ENCODE measurements around the gene ATP6AP1.

Gene ATP6AP1

DNA sequence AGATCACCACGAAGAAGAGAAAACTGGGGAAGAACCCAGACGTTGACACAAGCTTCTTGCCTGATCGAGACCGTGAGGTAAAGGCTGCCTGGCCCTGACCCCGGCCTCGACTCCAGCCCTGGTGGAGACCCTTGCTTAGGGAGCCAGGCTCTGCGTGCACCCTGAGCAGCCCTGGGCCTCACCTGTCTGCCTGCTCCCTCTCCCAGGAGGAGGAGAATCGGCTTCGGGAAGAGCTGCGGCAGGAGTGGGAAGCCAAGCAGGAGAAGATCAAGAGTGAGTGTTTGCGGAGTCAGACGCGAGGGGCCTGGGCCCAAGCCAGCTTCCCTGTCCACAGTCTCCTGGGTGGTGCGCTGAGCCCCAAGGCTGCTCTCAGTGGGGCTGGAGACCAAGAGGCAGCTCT, 20.0 kb downstream of the ATP6AP1 start:
- no peak for TF ChIP-seq GATA3 (IDR thresholded peaks at IDR 0.05; ENCODE audit: low read depth, low read length)
- no peak for TF ChIP-seq GATA2 (IDR thresholded peaks at IDR 0.05; ENCODE audit: low read depth, low read length)

DNA sequence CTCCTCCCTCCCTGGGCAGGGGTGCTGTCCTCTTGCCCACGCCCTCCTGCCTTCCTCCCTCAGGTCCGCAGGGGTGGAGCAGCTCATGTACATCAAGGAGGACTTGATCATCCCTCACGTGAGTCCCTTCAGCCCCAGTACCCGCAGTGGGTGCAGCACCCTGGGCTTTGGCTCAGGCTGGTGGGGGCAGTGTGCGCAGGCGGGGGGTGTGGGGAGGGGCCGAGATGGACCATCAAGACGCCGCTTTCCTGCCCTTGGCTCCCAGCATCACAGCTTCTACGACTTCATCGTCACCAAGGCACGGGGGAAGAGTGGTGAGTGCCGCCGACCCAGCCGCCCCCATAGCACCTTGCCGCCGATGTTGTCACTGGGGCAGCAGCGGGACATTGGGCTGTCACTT, 21.1 kb downstream of the ATP6AP1 start:
- no peak for TF ChIP-seq GATA3 (IDR thresholded peaks at IDR 0.05; ENCODE audit: low read depth, low read length)
- no peak for TF ChIP-seq GATA2 (IDR thresholded peaks at IDR 0.05; ENCODE audit: low read depth, low read length)

DNA sequence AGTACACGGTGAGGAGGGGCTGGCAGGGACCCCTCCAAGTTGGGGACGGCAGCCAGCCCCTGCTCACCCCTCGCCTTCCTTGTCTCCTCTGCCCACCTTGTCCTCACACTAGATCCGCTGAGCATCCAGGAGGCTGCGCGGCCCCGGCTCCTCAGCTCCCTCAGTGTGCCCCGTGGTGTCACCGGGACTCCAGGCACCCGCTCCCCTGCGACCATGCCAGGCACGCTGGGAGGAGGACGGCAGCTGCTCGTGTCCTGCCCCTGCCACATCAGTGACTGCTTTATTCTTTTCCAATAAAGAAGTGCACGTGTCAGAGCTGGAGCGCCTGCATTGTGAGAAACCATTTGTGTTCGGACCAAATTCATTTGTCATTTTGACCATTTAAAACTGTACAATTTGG, 21.8 kb downstream of the ATP6AP1 start:
- TF ChIP-seq GATA3 (IDR thresholded peaks at IDR 0.05; ENCODE audit: low read depth, low read length), result no peak
- TF ChIP-seq GATA2 (IDR thresholded peaks at IDR 0.05; ENCODE audit: low read depth, low read length), result no peak

DNA sequence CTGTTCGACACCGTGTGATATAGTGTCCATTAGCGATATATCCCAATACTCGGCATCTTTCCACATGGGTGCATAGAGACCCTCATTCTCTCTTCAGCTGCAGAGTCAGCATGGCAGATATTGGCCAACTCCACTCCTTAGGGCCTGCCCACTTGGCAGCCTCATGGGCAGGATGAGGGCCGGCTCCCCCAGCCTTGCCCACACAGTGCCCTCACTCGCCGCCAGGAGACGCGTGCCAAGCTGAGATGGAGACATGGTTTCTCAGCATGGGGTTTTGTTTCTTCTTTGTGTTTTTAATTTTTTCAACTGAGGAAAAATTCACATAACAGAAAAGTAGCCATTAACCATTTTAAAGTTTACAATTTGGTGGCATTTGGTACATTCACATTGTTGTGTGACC, 24.3 kb downstream of the ATP6AP1 start:
- TF ChIP-seq GATA3 (IDR thresholded peaks at IDR 0.05; ENCODE audit: low read depth, low read length) (no peak), GATA2 (IDR thresholded peaks at IDR 0.05; ENCODE audit: low read depth, low read length) (no peak)

DNA sequence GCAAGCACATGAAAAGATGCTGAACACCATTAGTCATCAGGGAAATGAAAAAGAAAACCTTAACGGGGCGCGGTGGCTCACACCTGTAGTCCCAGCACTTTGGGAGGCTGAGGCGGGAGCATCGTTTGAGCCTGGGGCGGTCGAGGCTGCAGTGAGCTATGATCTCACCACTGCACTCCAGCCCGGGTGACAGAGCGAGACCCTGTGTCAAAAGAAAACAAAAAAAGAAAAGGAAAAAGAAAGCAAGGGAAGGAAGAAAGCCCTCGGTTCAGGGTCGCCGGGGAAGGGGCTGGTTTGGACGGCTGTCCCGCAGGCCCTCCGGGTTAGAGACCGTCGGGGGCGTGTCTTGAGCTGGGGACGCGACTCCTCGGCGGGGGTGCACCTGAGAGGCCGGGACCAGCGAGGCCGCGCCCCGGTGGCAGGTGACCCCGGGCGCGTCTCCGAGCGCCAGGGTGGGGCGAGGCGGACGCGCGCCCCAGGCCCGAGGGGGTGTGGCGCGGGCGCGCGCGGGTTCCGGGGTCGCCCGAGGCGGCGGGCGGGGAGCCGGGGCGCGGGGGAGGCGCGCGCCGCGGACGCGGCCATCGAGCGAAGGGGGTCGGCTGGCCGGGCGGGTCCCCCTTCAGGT, 29.1 kb downstream of the ATP6AP1 start:
- TF ChIP-seq GATA3 (IDR thresholded peaks at IDR 0.05; ENCODE audit: low read depth, low read length) (no peak), GATA2 (IDR thresholded peaks at IDR 0.05; ENCODE audit: low read depth, low read length) (no peak)

DNA sequence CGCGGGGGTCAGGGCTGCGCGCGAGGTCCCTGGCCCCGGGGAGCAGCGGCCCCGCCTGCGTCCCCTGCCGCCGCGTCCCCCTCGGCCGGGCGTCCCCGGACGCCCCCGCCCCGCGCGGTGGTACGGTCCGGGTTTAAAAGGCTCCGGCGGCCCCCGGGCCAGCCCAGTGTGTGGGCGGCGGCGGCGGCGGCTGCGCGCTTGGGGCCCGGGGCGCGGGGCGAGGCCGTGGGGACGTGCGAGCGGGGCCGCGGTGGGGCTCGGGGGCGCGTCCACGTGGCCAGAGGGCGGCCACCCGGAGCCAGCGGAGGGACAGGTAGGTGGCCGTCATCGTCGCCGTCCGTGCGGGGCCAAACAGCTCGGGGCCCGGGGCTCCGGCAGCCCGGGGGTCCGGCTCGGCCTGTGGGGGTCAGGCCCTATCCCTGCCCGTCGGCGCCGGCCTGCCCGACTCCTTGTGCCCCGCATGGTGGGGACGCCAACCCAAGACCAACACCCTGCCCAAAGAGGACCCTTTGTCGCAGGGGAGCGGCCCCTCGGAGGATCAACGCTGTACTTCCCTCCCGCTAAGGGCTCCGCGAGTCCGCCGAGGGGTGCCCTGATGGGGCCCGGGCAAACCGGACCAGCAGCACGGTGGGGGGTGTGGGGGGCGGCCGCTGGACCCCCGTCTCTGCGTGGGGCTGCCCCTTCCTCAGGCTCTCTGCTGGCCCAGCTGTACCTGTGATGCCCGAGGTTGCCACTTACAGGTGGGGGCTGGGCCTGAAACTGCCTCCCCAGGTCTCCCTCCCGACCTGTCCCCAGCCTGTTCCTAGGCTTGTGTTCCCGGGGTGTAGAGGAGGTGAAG, 29.9 kb downstream of the ATP6AP1 start, which contains the start of gene PLXNA3:
Gene PLXNA3, plus strand, starts transcription at position 166 of the 838 bp plus-strand sequence. CDS start 1,903 bp downstream, outside the sequence.
- TF ChIP-seq GATA2 (IDR thresholded peaks at IDR 0.05; ENCODE audit: low read depth, low read length) (no peak), GATA3 (IDR thresholded peaks at IDR 0.05; ENCODE audit: low read depth, low read length) (no peak)

DNA sequence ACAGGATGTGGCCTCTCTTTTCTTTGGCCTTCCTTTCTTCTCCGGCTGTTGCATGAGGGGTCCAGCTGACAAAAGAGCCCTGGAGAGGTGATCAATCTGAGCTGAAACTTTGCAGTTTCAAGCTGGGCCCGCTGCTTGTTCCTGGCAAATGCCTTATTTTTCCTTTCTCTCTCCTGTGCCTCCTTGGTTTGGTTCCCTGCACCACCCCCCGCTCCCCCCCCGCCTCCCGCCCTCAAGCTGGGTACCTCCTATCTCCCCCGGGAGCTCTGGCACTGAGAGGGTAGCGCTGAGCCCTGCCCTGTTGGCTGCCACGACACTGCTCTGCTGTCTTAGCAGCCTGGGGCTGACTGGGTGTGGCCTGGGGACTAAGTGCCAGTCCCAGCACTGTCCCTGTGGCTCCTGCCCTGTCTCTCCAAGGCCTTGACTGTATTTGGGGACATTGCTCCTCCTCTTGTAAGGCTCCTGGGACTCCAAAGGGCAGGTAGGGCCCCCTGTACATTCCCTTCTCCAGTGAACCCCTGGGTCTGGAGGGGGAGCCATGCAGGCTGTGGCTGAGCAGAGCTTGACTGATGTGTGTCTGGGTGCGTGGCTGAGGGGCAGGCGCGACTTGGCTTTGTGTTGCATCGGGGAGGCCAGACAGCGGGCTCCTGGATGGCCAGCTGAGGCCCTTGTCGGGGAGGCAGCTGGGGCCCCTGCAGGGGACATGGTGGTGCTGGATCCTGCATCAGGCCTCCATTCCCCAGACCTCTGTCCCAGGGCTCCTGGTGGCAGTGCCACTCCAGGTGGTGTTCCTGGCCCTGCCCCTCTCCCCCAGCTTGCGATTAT, 30.7 kb downstream of the ATP6AP1 start:
- TF ChIP-seq GATA3 (IDR thresholded peaks at IDR 0.05; ENCODE audit: low read depth, low read length) (no peak), GATA2 (IDR thresholded peaks at IDR 0.05; ENCODE audit: low read depth, low read length) (no peak)

DNA sequence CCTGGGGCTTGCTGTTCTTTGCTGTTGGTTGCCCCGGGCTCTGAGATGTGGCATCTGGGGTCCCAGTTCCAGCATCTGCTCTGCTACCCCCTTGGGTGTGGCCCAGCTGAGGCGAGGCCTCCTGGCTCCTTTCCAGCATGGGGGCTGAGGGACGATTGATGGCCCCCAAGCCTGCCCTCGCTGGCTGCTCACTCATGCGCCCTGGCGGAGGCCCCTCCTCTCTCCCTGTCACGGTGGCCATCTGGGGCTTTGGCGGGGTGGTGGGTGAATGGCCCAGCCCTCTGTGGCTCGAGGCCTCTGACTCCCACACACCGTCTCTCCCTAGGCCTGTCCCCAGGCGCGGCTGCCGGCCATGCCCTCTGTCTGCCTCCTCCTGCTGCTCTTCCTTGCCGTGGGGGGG, 31.4 kb downstream of the ATP6AP1 start:
- no peak for TF ChIP-seq GATA2 (IDR thresholded peaks at IDR 0.05; ENCODE audit: low read depth, low read length)
- no peak for TF ChIP-seq GATA3 (IDR thresholded peaks at IDR 0.05; ENCODE audit: low read depth, low read length)

DNA sequence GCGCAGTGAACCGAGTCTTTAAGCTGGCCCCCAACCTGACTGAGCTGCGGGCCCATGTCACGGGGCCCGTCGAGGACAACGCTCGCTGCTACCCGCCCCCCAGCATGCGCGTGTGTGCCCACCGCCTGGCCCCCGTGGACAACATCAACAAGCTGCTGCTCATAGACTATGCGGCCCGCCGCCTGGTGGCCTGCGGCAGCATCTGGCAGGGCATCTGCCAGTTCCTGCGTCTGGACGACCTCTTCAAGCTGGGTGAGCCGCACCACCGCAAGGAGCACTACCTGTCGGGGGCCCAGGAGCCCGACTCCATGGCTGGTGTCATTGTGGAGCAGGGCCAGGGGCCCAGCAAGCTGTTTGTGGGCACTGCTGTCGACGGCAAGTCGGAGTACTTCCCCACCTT, 31.8 kb downstream of the ATP6AP1 start:
- TF ChIP-seq GATA2 (IDR thresholded peaks at IDR 0.05; ENCODE audit: low read depth, low read length) (no peak), GATA3 (IDR thresholded peaks at IDR 0.05; ENCODE audit: low read depth, low read length) (no peak)

DNA sequence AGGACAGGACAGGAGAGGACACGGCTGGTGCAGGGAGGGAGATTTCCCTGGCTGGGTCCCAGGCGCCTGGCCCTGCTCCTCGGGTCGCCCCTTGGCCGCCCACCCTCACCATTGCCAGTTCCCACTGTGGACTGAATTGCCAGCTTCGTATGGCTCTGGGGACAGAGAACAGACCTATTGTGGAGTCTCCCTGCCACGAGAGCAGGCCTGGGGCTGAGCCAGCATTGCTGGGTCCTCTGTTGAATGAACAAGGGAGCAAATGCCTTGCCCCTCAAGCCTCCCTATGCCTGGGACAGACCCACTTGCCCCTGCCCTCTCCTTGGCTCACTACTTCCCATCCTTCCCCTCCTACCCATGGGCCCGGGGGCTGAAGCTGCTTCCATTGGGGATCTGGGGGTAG, 33.9 kb downstream of the ATP6AP1 start:
- TF ChIP-seq GATA2 (IDR thresholded peaks at IDR 0.05; ENCODE audit: low read depth, low read length), result no peak
- TF ChIP-seq GATA3 (IDR thresholded peaks at IDR 0.05; ENCODE audit: low read depth, low read length), result no peak

DNA sequence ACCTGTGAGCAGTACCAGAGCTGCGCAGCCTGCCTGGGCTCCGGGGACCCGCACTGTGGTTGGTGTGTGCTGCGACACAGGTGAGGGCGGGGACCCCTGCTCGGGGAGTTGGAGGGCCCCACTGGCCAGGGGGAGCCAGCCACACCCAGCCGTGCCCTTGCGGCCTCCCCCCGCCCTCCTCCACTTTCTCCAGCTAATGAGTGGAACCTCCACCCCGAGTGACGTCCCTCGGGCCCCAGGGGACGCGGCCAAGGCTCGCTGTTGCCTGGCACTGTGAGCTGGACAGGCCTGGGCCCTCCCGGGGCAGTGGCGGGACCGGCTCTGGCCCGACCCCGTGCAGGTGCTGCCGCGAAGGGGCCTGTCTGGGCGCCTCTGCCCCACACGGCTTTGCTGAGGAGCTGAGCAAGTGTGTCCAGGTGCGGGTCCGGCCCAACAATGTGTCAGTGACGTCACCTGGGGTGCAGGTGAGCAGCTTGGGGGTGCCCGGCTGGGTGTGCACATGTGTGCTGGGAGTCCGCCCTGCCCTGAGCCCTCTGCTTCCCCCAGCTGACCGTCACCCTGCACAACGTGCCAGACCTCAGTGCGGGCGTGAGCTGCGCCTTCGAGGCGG, 35.2 kb downstream of the ATP6AP1 start:
- TF ChIP-seq GATA3 (IDR thresholded peaks at IDR 0.05; ENCODE audit: low read depth, low read length) (no peak), GATA2 (IDR thresholded peaks at IDR 0.05; ENCODE audit: low read depth, low read length) (no peak)

DNA sequence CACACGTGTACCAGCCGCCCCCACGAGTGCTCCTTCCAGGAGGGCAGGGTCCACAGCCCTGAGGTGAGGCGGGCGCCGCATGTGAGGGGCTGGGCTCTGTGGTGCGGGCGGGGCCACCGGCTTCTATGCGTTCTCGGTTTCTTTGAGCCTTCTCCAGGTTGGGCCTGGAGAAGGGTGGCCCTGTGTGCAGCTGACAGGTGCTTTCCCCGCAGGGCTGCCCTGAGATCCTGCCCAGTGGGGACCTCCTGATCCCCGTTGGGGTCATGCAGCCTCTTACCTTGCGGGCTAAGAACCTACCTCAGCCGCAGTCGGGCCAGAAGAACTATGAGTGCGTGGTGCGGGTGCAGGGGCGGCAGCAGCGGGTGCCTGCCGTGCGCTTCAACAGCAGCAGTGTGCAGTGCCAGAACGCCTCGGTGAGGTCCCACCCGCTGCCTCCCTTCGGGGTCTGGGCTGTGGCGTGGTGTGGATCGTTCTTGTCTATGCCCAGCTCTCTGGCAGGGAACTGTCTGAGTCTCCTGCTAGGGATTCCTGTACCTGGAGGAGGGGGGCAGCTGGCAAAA, 36.4 kb downstream of the ATP6AP1 start:
- TF ChIP-seq GATA2 (IDR thresholded peaks at IDR 0.05; ENCODE audit: low read depth, low read length) (no peak), GATA3 (IDR thresholded peaks at IDR 0.05; ENCODE audit: low read depth, low read length) (no peak)

DNA sequence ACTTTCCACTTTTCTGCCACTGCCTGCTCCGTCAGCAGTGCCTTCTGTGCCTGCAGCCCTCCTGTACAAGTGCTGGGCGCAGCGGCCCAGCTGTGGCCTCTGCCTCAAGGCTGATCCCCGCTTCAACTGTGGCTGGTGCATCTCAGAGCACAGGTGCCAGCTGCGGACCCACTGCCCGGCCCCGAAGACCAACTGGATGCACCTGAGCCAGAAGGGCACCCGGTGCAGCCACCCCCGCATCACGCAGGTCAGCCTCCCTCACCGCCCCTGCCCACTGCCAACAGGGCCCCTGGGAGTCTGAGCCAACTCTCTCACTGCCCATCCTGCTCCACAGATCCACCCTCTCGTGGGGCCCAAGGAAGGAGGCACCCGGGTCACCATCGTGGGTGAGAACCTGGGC, 37.1 kb downstream of the ATP6AP1 start:
- TF ChIP-seq GATA3 (IDR thresholded peaks at IDR 0.05; ENCODE audit: low read depth, low read length) (no peak), GATA2 (IDR thresholded peaks at IDR 0.05; ENCODE audit: low read depth, low read length) (no peak)

DNA sequence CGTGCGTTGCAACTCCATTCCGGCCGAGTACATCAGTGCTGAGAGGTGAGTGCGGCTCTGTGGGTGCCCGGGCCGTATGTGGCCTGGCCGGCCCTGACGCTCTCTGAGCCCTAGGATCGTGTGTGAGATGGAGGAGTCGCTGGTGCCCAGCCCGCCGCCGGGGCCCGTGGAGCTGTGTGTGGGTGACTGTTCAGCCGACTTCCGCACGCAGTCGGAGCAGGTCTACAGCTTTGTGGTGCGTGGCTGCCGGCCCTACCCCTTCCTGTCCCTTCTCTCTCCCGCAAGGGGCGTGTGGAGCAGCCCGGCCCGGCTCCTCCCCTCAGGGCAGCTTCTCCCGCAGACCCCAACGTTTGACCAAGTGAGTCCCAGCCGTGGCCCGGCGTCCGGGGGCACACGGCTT, 37.6 kb downstream of the ATP6AP1 start:
- TF ChIP-seq GATA3 (IDR thresholded peaks at IDR 0.05; ENCODE audit: low read depth, low read length) (no peak), GATA2 (IDR thresholded peaks at IDR 0.05; ENCODE audit: low read depth, low read length) (no peak)
